CD14-positive monocyte (primary cell): Measurements from ENCODE around the gene SYNE2. TPM values are rescaled to one million over a fixed set of nuclear protein-coding genes. Genes with fewer than 3 reads are reported as not detected.

Source experiments
- DNase-seq, 3 donors: peaks; one replicate each; pipeline ENCODE4 v3.0.0-alpha.2; 2011 to 2022
- H2AFZ ChIP-seq: 2 replicates; pipeline ENCODE4 v1.6.0; 2012; ENCODE audit warnings: mild to moderate bottlenecking, low read depth, low read length, inconsistent platforms; ENCODE audit not compliant: insufficient read depth, poor library complexity, severe bottlenecking
- H3K27ac ChIP-seq, 2 donors: 1 replicate in 1 of 2; 2 replicates in 1 of 2; pipeline ENCODE4 v1.5.1; 2012 to 2013; ENCODE audit warnings: low read length in 2 of 2, control low read depth in 1 of 2, inconsistent platforms in 1 of 2, low read depth in 1 of 2, mild to moderate bottlenecking in 1 of 2
- H3K27me3 ChIP-seq, 2 donors: one replicate each; pipeline versions ENCODE4 v1.6.0 to v1.6.1; 2011 to 2013; ENCODE audit warnings: low read length in 2 of 2; ENCODE audit not compliant: control insufficient read depth in 2 of 2, insufficient read depth in 2 of 2
- H3K36me3 ChIP-seq, 2 donors: replicated peaks in 1 of 2; 1 replicate in 1 of 2; 2 replicates in 1 of 2; pipeline versions ENCODE4 v1.5.1 to v1.6.1; 2012 to 2013; ENCODE audit warnings: low read length in 2 of 2, control low read depth in 1 of 2, inconsistent platforms in 1 of 2, mild to moderate bottlenecking in 1 of 2; ENCODE audit not compliant: insufficient read depth in 2 of 2, control insufficient read depth in 1 of 2
- H3K4me1 ChIP-seq, 2 donors: 1 replicate in 1 of 2; 2 replicates in 1 of 2; pipeline versions ENCODE4 v1.5.1 to v1.6.1; 2012 to 2013; ENCODE audit warnings: low read length in 2 of 2, control low read depth in 1 of 2, inconsistent platforms in 1 of 2, mild to moderate bottlenecking in 1 of 2, moderate library complexity in 1 of 2; ENCODE audit not compliant: insufficient read depth in 2 of 2, control insufficient read depth in 1 of 2
- H3K4me2 ChIP-seq: replicated peaks from 2 replicates; pipeline ENCODE3; 2012; ENCODE audit warnings: low read length, moderate library complexity, mild to moderate bottlenecking; ENCODE audit not compliant: poor library complexity, severe bottlenecking; ENCODE audit errors: extremely low read depth
- H3K4me3 ChIP-seq, 3 experiments: fragments of 200-600 bp in 1 of 3; sonication (generic) in 1 of 3; replicated peaks in 1 of 3; 1 replicate in 2 of 3; 2 replicates in 1 of 3; pipeline ENCODE4 v1.5.1; 2011 to 2013; ENCODE audit warnings: low read length in 3 of 3, mild to moderate bottlenecking in 3 of 3, control low read depth in 2 of 3, low read depth in 2 of 3, inconsistent platforms in 1 of 3, moderate library complexity in 1 of 3
- H3K79me2 ChIP-seq: 2 replicates; pipeline ENCODE4 v1.6.0; 2012; ENCODE audit warnings: mild to moderate bottlenecking, control low read depth, inconsistent platforms, low read length, moderate library complexity; ENCODE audit not compliant: insufficient read depth
- H3K9ac ChIP-seq: 2 replicates; pipeline ENCODE4 v1.6.0; 2017; ENCODE audit warnings: low read length, mild to moderate bottlenecking; ENCODE audit not compliant: insufficient read depth, poor library complexity, severe bottlenecking
- H3K9me3 ChIP-seq, 2 donors: replicated peaks in 1 of 2; 1 replicate in 1 of 2; 2 replicates in 1 of 2; pipeline versions ENCODE4 v1.5.1 to v1.6.1; 2012 to 2013; ENCODE audit warnings: low read length in 2 of 2, control low read depth in 1 of 2; ENCODE audit not compliant: control insufficient read depth in 1 of 2, insufficient read depth in 1 of 2
- H4K20me1 ChIP-seq: 2 replicates; pipeline ENCODE4 v1.6.0; 2012; ENCODE audit warnings: mild to moderate bottlenecking, low read length, control low read depth, moderate library complexity; ENCODE audit not compliant: insufficient read depth
- H3K27ac Mint-ChIP-seq, 7 donors: one replicate each; pipeline ENCODE4 v1.8.0; 2020; ENCODE audit warnings: mild to moderate bottlenecking in 7 of 7, mixed read lengths in 7 of 7, moderate library complexity in 6 of 7, inconsistent platforms in 2 of 7
- H3K27me3 Mint-ChIP-seq, 3 donors: one replicate each; pipeline ENCODE4 v1.8.0; 2021 to 2022; ENCODE audit warnings: low read depth in 3 of 3, mild to moderate bottlenecking in 3 of 3, mixed read lengths in 3 of 3, moderate library complexity in 3 of 3, inconsistent platforms in 1 of 3
- H3K36me3 Mint-ChIP-seq, 2 donors: one replicate each; pipeline ENCODE4 v1.8.0; 2020; ENCODE audit warnings: mixed read lengths in 2 of 2, inconsistent platforms in 1 of 2, mild to moderate bottlenecking in 1 of 2
- H3K4me1 Mint-ChIP-seq: one replicate; pipeline ENCODE4 v1.8.0; 2020; ENCODE audit warnings: mild to moderate bottlenecking, mixed read lengths
- H3K4me3 Mint-ChIP-seq, 2 donors: one replicate each; pipeline ENCODE4 v1.8.0; 2020; ENCODE audit warnings: mild to moderate bottlenecking in 2 of 2, mixed read lengths in 2 of 2, moderate library complexity in 1 of 2
- H3K9me3 Mint-ChIP-seq, 7 donors: one replicate each; pipeline ENCODE4 v1.8.0; 2020 to 2022; ENCODE audit warnings: mixed read lengths in 7 of 7, mild to moderate bottlenecking in 6 of 7, moderate library complexity in 6 of 7, inconsistent platforms in 2 of 7
- CTCF ChIP-seq: fragments of 200-600 bp; IDR thresholded peaks from one replicate; pipeline ENCODE4 v1.8.0; 2022; ENCODE audit warnings: antibody characterized with exemption, mild to moderate bottlenecking
- WGBS: methylation state at CpG from one replicate; pipeline ENCODE4 v1.1.5; 2013; ENCODE audit warnings: missing lambda C conversion rate; ENCODE audit not compliant: insufficient coverage; 5-methylcytosine and 5-hydroxymethylcytosine counted together
- intact Hi-C, 2 donors: fragments of 100-400 bp; cut with micrococcal nuclease; formaldehyde crosslinking; loops; one replicate each; pipeline versions ENCODE4 v1.15.0 to v1.15.1; 2023
- polyA plus RNA-seq, 3 donors: library from polyadenylated mRNA; depleted of rRNA in 1 of 3; unstranded in 2 of 3; stranded (reverse) in 1 of 3; fragments of 300-500 nt in 2 of 3; fragments of >200 nt in 1 of 3; fragmentation: Illumina TruSeq in 2 of 3; gene quantifications; 1 replicate in 2 of 3; 2 replicates in 1 of 3; pipeline ENCODE4 v1.2.3, GENCODE V29; 2012 to 2021

The SYNE2 gene
- polyA plus RNA-seq, 3 donors, result 0.06 to 0.46 (median 0.44) TPM

GRCh38 chr14:64149921-64150320 lies 297.1 kb downstream of the SYNE2 start:
- H3K27ac ChIP-seq, result no peak overlapping the region
- H3K36me3 Mint-ChIP-seq, result no peaks in the 10 kb centered on the region
- no peak overlapping the region for H3K4me3 Mint-ChIP-seq
- H3K4me3 ChIP-seq, result no peak overlapping the region
- no peaks in the 10 kb centered on the region for H3K4me1 Mint-ChIP-seq
- H3K27me3 ChIP-seq, result no peaks in the 10 kb centered on the region
- intact Hi-C loops, result no loop called here
- no peak overlapping the region for H2AFZ ChIP-seq
- H3K27me3 Mint-ChIP-seq, result peaks cover 0 to 7% (median 3%) of the 10 kb centered on the region in 3 donors
- no peaks in the 10 kb centered on the region for H3K36me3 ChIP-seq
- H4K20me1 ChIP-seq, result no peaks in the 10 kb centered on the region
- no CpG with 5 or more reads among the region's 8 CpGs for WGBS
- no peak overlapping the region for H3K4me2 ChIP-seq
- H3K4me1 ChIP-seq, result no peaks in the 10 kb centered on the region
- H3K9ac ChIP-seq, result no peak overlapping the region
- DNase-seq, result no peak
- no peak overlapping the region for H3K27ac Mint-ChIP-seq
- H3K9me3 ChIP-seq, result no peaks in the 10 kb centered on the region
- H3K9me3 Mint-ChIP-seq, result no peaks in the 10 kb centered on the region
- no peaks in the 10 kb centered on the region for H3K79me2 ChIP-seq
- TF ChIP-seq CTCF, result no peak

- no CpG with 5 or more reads among the region's 2 CpGs for WGBS
- TF ChIP-seq CTCF, result no peak
- H3K27ac ChIP-seq, result no peak overlapping the region
- no peak overlapping the region for H3K4me2 ChIP-seq
- H3K4me1 ChIP-seq, result no peaks in the 10 kb centered on the region
- H4K20me1 ChIP-seq, result no peaks in the 10 kb centered on the region
- no peaks in the 10 kb centered on the region for H3K9me3 ChIP-seq
- no peak overlapping the region for H2AFZ ChIP-seq
- no peaks in the 10 kb centered on the region for H3K27me3 ChIP-seq
- no peak overlapping the region for H3K9ac ChIP-seq
- intact Hi-C loops, result no loop called here
- Mint-ChIP-seq H3K27ac (no peak overlapping the region), H3K4me1 (no peaks in the 10 kb centered on the region), H3K4me3 (no peak overlapping the region), H3K36me3 (no peaks in the 10 kb centered on the region), H3K27me3 (peaks cover 0 to 7% (median 2%) of the 10 kb centered on the region in 3 donors), H3K9me3 (peaks cover 0 to 2% (median 0%) of the 10 kb centered on the region in 7 donors)
- H3K4me3 ChIP-seq, result no peak overlapping the region
- no peak for DNase-seq
- H3K79me2 ChIP-seq, result no peaks in the 10 kb centered on the region
- no peaks in the 10 kb centered on the region for H3K36me3 ChIP-seq
Measured at GRCh38 chr14:64158608-64159007, 305.8 kb downstream of the SYNE2 start.
